H1 (cell line): ENCODE measurements around the gene CNTROB. TPM values are rescaled to one million over a fixed set of nuclear protein-coding genes. Genes with fewer than 3 reads are reported as not detected.

Source experiments
- CTCF ChIA-PET: fragments of 300-600 bp; sonication (Branson Sonifier 250); formaldehyde crosslinking; loops from one replicate; lab custom pipeline; 2021; ENCODE audit not compliant: partially characterized antibody; lab: Charles Lee
- POLR2A ChIA-PET: fragments of 300-600 bp; sonication (Branson Sonifier 250); formaldehyde crosslinking; loops from one replicate; lab custom pipeline; 2021; ENCODE audit warnings: inconsistent platforms; ENCODE audit not compliant: partially characterized antibody; lab: Charles Lee
- DNase-seq, 2 experiments: peaks; one replicate each; pipeline versions ENCODE4 v3.0.0 to v3.0.0-alpha.2; 2010 to 2022; ENCODE audit warnings: low spot score in 2 of 2, low read depth in 1 of 2, mixed read lengths in 1 of 2
- FAIRE-seq: peaks from 2 replicates; lab custom pipeline; 2011; peaks lifted over from hg19 to GRCh38; lab: Jason Lieb, UNC
- H2AFZ ChIP-seq: 2 replicates; pipeline ENCODE4 v1.8.1; 2012; ENCODE audit warnings: low read length, inconsistent platforms
- H2AK5ac ChIP-seq: 2 replicates; pipeline ENCODE4 v1.6.1; 2013; ENCODE audit warnings: low read depth, low read length
- H2BK120ac ChIP-seq: replicated peaks from 2 replicates; pipeline ENCODE3; 2013; ENCODE audit warnings: low read depth, low read length, inconsistent platforms
- H2BK12ac ChIP-seq: 2 replicates; pipeline ENCODE4 v1.6.1; 2013; ENCODE audit warnings: low read depth, low read length
- H2BK15ac ChIP-seq: 2 replicates; pipeline ENCODE4 v1.6.1; 2013; ENCODE audit warnings: low read length
- H2BK20ac ChIP-seq: 2 replicates; pipeline ENCODE4 v1.6.1; 2013; ENCODE audit warnings: low read length
- H2BK5ac ChIP-seq: 2 replicates; pipeline ENCODE4 v1.6.1; 2013; ENCODE audit warnings: low read depth, low read length
- H3K14ac ChIP-seq: 2 replicates; pipeline ENCODE4 v1.6.1; 2013; ENCODE audit warnings: inconsistent platforms; ENCODE audit not compliant: insufficient read length
- H3K18ac ChIP-seq: 2 replicates; pipeline ENCODE4 v1.6.1; 2013; ENCODE audit warnings: low read length; ENCODE audit errors: extremely low read depth
- H3K23ac ChIP-seq: 2 replicates; pipeline ENCODE4 v1.6.1; 2013; ENCODE audit warnings: inconsistent platforms; ENCODE audit not compliant: insufficient read length
- H3K23me2 ChIP-seq: 2 replicates; pipeline ENCODE4 v1.6.1; 2013; ENCODE audit warnings: low read depth, low read length
- H3K27ac ChIP-seq: 2 replicates; pipeline ENCODE4 v1.6.1; 2011; ENCODE audit warnings: low read depth, low read length, inconsistent platforms
- H3K27me3 ChIP-seq, 4 experiments: replicated peaks in 1 of 4; 1 replicate in 1 of 4; 2 replicates in 3 of 4; pipeline versions ENCODE4 v1.6.1 to v1.8.1; 2011 to 2013; ENCODE audit warnings: low read length in 3 of 4, mild to moderate bottlenecking in 3 of 4, inconsistent platforms in 2 of 4, mixed read lengths in 2 of 4, moderate library complexity in 1 of 4; ENCODE audit not compliant: control insufficient read depth in 3 of 4, insufficient read depth in 3 of 4; ENCODE audit errors: extremely low read depth in 1 of 4
- H3K36me3 ChIP-seq, 4 experiments: 2 replicates each; pipeline versions ENCODE4 v1.6.1 to v1.8.1; 2011 to 2013; ENCODE audit warnings: mild to moderate bottlenecking in 4 of 4, low read length in 3 of 4, moderate library complexity in 2 of 4, control low read depth in 1 of 4, inconsistent platforms in 1 of 4; ENCODE audit not compliant: insufficient read depth in 4 of 4, control insufficient read depth in 2 of 4
- H3K4ac ChIP-seq: replicated peaks from 2 replicates; pipeline ENCODE3; 2013; ENCODE audit warnings: low read length, low read depth, mixed read lengths, inconsistent platforms; ENCODE audit not compliant: insufficient read length
- H3K4me1 ChIP-seq, 4 experiments: replicated peaks in 1 of 4; 1 replicate in 1 of 4; 2 replicates in 3 of 4; pipeline versions ENCODE4 v1.6.1 to v1.8.1; 2011 to 2013; ENCODE audit warnings: low read length in 3 of 4, inconsistent platforms in 2 of 4, mixed read lengths in 1 of 4; ENCODE audit not compliant: insufficient read depth in 4 of 4, control insufficient read depth in 3 of 4
- H3K4me2 ChIP-seq, 2 experiments: 2 replicates each; pipeline versions ENCODE4 v1.6.1 to v1.8.1; 2011 to 2013; ENCODE audit warnings: low read depth in 2 of 2, low read length in 2 of 2, control low read depth in 1 of 2, inconsistent platforms in 1 of 2, mild to moderate bottlenecking in 1 of 2; ENCODE audit not compliant: insufficient read depth in 1 of 2
- H3K4me3 ChIP-seq, 4 experiments: fragments of 200-600, 300-600 bp in 1 of 4; sonication (generic), shearing (Covaris generic), sonication (Bioruptor Twin) in 1 of 4; 2 replicates each; pipeline versions ENCODE4 v1.5.1 to v1.8.1; 2011 to 2016; ENCODE audit warnings: low read length in 4 of 4, low read depth in 3 of 4, control low read depth in 2 of 4, inconsistent platforms in 2 of 4, mild to moderate bottlenecking in 2 of 4, mixed read lengths in 1 of 4, moderate library complexity in 1 of 4; ENCODE audit not compliant: insufficient read depth in 2 of 4; ENCODE audit errors: extremely low read depth in 1 of 4
- H3K56ac ChIP-seq: replicated peaks from 2 replicates; pipeline ENCODE3; 2013; ENCODE audit warnings: low read depth, mild to moderate bottlenecking, mixed read lengths, low read length, inconsistent platforms; ENCODE audit not compliant: insufficient read length
- H3K79me1 ChIP-seq: 2 replicates; pipeline ENCODE4 v1.6.1; 2013; ENCODE audit warnings: low read depth, low read length, control low read depth
- H3K79me2 ChIP-seq, 2 experiments: 2 replicates each; pipeline versions ENCODE4 v1.6.1 to v1.8.1; 2012 to 2013; ENCODE audit warnings: low read length in 2 of 2, mild to moderate bottlenecking in 2 of 2, inconsistent platforms in 1 of 2; ENCODE audit not compliant: insufficient read depth in 2 of 2, control insufficient read depth in 1 of 2
- H3K9ac ChIP-seq, 4 experiments: replicated peaks in 1 of 4; 1 replicate in 1 of 4; 2 replicates in 3 of 4; pipeline versions ENCODE4 v1.6.1 to v1.8.1; 2011 to 2013; ENCODE audit warnings: low read depth in 3 of 4, low read length in 3 of 4, control low read depth in 2 of 4, mild to moderate bottlenecking in 2 of 4, moderate library complexity in 2 of 4, inconsistent platforms in 1 of 4; ENCODE audit errors: extremely low read depth in 1 of 4
- H3K9me3 ChIP-seq, 2 experiments: 2 replicates each; pipeline versions ENCODE4 v1.6.1 to v1.8.1; 2012 to 2013; ENCODE audit warnings: mild to moderate bottlenecking in 2 of 2, moderate library complexity in 2 of 2, control low read depth in 1 of 2, inconsistent platforms in 1 of 2, low read depth in 1 of 2, low read length in 1 of 2, mixed read lengths in 1 of 2; ENCODE audit not compliant: insufficient read depth in 2 of 2
- H4K20me1 ChIP-seq, 2 experiments: replicated peaks in 1 of 2; 2 replicates each; pipeline versions ENCODE3 to v1.8.1; 2011 to 2013; ENCODE audit warnings: inconsistent platforms in 2 of 2, low read length in 2 of 2, mild to moderate bottlenecking in 1 of 2; ENCODE audit not compliant: insufficient read depth in 2 of 2, control insufficient read depth in 1 of 2
- H4K5ac ChIP-seq: 2 replicates; pipeline ENCODE4 v1.6.1; 2013; ENCODE audit warnings: low read length, low read depth, mixed read lengths, inconsistent platforms; ENCODE audit not compliant: insufficient read length
- H4K8ac ChIP-seq: 2 replicates; pipeline ENCODE4 v1.8.0; 2013; ENCODE audit warnings: mild to moderate bottlenecking, moderate library complexity, low read length, inconsistent platforms; ENCODE audit not compliant: insufficient read depth; ENCODE audit errors: extremely low read depth
- H4K91ac ChIP-seq: replicated peaks from 2 replicates; pipeline ENCODE3; 2013; ENCODE audit warnings: low read length, mixed read lengths, inconsistent platforms; ENCODE audit not compliant: insufficient read length
- E2F6 ChIP-seq: IDR thresholded peaks from 2 replicates; pipeline ENCODE4 v1.6.1; 2012; ENCODE audit warnings: inconsistent platforms
- RFX5 ChIP-seq: IDR thresholded peaks from 2 replicates; pipeline ENCODE4 v1.6.1; 2011; ENCODE audit warnings: low read depth, low read length, improper control_type of control experiment, borderline replicate concordance
- SIRT6 ChIP-seq: IDR thresholded peaks from one replicate; pipeline ENCODE4 v1.7.1; 2012; ENCODE audit warnings: low read length, inconsistent platforms
- SP4 ChIP-seq: IDR thresholded peaks from 2 replicates; pipeline ENCODE4 v1.6.1; 2012; ENCODE audit warnings: low read length, inconsistent platforms
- TCF12 ChIP-seq: IDR thresholded peaks from 2 replicates; pipeline ENCODE4 v1.6.1; 2011; ENCODE audit warnings: low read depth, mild to moderate bottlenecking, low read length
- WGBS, 2 experiments: shearing (Covaris generic) in 1 of 2; methylation state at CpG; one replicate each; pipeline versions ENCODE4 v1.1.6 to v1.1.7; 2013 to 2015; ENCODE audit warnings: low lambda C conversion rate in 2 of 2, mixed read lengths in 2 of 2, inconsistent platforms in 1 of 2, low coverage in 1 of 2, missing lambda C conversion rate in 1 of 2; ENCODE audit not compliant: insufficient replicate concordance in 2 of 2, insufficient coverage in 1 of 2, insufficient read length in 1 of 2; ENCODE audit errors: extremely low coverage in 1 of 2, missing lambda C conversion rate in 1 of 2; 5-methylcytosine and 5-hydroxymethylcytosine counted together
- polyA plus RNA-seq, 7 experiments: library from polyadenylated mRNA; depleted of rRNA in 3 of 7; stranded (reverse) in 5 of 7; unstranded in 2 of 7; fragments of >200 nt in 5 of 7; fragments of 200-250 nt in 2 of 7; gene quantifications; 1 replicate in 5 of 7; 2 replicates in 1 of 7; 4 replicates in 1 of 7; pipeline versions ENCODE4 v1.2.1 to v1.2.3, GENCODE V29; 2011 to 2013; ENCODE audit warnings: missing spikeins in 2 of 7, mixed read lengths in 2 of 7
- total RNA-seq: library from RNA; stranded (reverse); fragmentation: NEBNext Ultra II Directional; extraction: Animal tissue kit (Norgen Biotek cat#: 25700); gene quantifications from 2 replicates; pipeline ENCODE4 v1.2.1, GENCODE V29; 2021

CNTROB gene
- total and polyA plus RNA-seq, 2 of the 8 experiments (the other 6 are each of a cell fraction or from before 2014, with no cell fraction given) = 20.5 to 31.9 TPM

GRCh38 chr17:7972131-7972785, 40.3 kb downstream of the CNTROB start:
- WGBS, 2 experiments = 95% methylated on average over 8 of the region's 8 CpGs; no CpG with 5 or more reads in 1 of the 2 experiments
- CTCF ChIA-PET = interaction anchor here (0.6 to 7.1 kb wide), 13 partner anchors 8 to 713 kb away, joined by 3 to 104 read pairs (median 3); no protein-coding TSS in a partner anchor
- TF ChIP-seq SP4 (no peak), E2F6 (no peak), SIRT6 (no peak), TCF12 (no peak), RFX5 (no peak)

More at GRCh38 chr17:7972131-7972785, 40.3 kb downstream of the CNTROB start:
- Histone ChIP-seq H3K23ac (no peak overlapping the region), H4K20me1 (no peaks in the 10 kb centered on the region), H3K27ac (no peak overlapping the region), H3K14ac (no peak overlapping the region), H3K4me2 (no peak overlapping the region), H4K8ac (no peak overlapping the region; the same call in 1 of the 2 replicates), H3K4ac (no peak overlapping the region), H3K79me1 (no peaks in the 10 kb centered on the region), H3K56ac (no peak overlapping the region), H3K27me3 (no peaks in the 10 kb centered on the region), H3K23me2 (no peaks in the 10 kb centered on the region), H2AK5ac (no peak overlapping the region), H3K9ac (no peak overlapping the region), H2BK15ac (no peak overlapping the region), H3K79me2 (no peaks in the 10 kb centered on the region), H3K36me3 (no peaks in the 10 kb centered on the region), H3K9me3 (peaks cover 8% of the 10 kb centered on the region in 2 experiments; a peak in 3 of 4 replicates), H2BK20ac (no peak overlapping the region), H2BK120ac (no peak overlapping the region), H4K5ac (no peak overlapping the region), H3K4me1 (no peaks in the 10 kb centered on the region), H2AFZ (no peak overlapping the region), H3K18ac (no peak overlapping the region), H2BK5ac (no peak overlapping the region), H4K91ac (no peak overlapping the region), H3K4me3 (no peak overlapping the region), H2BK12ac (no peak overlapping the region)
- DNase-seq = no peak
- POLR2A ChIA-PET = no interaction called here
- no peak for FAIRE-seq
